Caco-2 (cell line): Measurements from ENCODE around the gene TRIM31. TPM values are rescaled to one million over a fixed set of nuclear protein-coding genes. Genes with fewer than 3 reads are reported as not detected.
"Not testable (repeated sequence)": the region's sequence is repeated elsewhere in the genome, so short reads cannot be mapped to it uniquely, and the experiment has no call there.

Experiments used
- BruUV-seq: library from RNA; stranded (reverse); fragments of 400-500 nt; replicated peaks from 2 replicates; lab custom pipeline; 2021; lab: Mats Ljungman, UMichigan
- CTCF ChIA-PET: fragments of 300-600 bp; sonication (Branson Sonifier 250); formaldehyde crosslinking; loops from one replicate; lab custom pipeline; 2022; ENCODE audit warnings: antibody characterized with exemption; lab: Charles Lee
- POLR2A ChIA-PET: fragments of 300-600 bp; sonication (Branson Sonifier 250); formaldehyde crosslinking; loops from one replicate; lab custom pipeline; 2022; ENCODE audit warnings: antibody characterized with exemption; lab: Charles Lee
- DNase-seq, 2 experiments: peaks; one replicate each; pipeline versions ENCODE4 v3.0.0 to v3.0.0-alpha.2; 2020 to 2022
- H3K27me3 ChIP-seq: replicated peaks from 2 replicates; pipeline ENCODE4 v1.6.0; 2011; ENCODE audit warnings: low read length; ENCODE audit not compliant: control insufficient read depth, insufficient read depth
- H3K36me3 ChIP-seq: 2 replicates; pipeline ENCODE4 v1.5.1; 2011; ENCODE audit warnings: low read length; ENCODE audit not compliant: control insufficient read depth, insufficient read depth
- H3K4me1 ChIP-seq: fragments of 250-450 bp; sonication (Bioruptor Pico); 2 replicates; pipeline ENCODE4 v1.5.1; 2020; ENCODE audit warnings: mild to moderate bottlenecking
- H3K4me3 ChIP-seq: 2 replicates; pipeline ENCODE4 v1.5.1; 2011; ENCODE audit warnings: low read depth, mild to moderate bottlenecking, control low read depth, low read length
- H3K9me3 ChIP-seq: fragments of 250-450 bp; sonication (Bioruptor Pico); 2 replicates; pipeline ENCODE4 v1.5.1; 2020; ENCODE audit warnings: mild to moderate bottlenecking, moderate library complexity
- H3K27ac Mint-ChIP-seq: one replicate; pipeline ENCODE4 v1.8.0; 2022; ENCODE audit warnings: mixed read lengths; ENCODE audit not compliant: unreplicated experiment
- H3K27me3 Mint-ChIP-seq: one replicate; pipeline ENCODE4 v1.8.0; 2022; ENCODE audit warnings: mixed read lengths; ENCODE audit not compliant: insufficient read depth, unreplicated experiment
- H3K36me3 Mint-ChIP-seq: one replicate; pipeline ENCODE4 v1.8.0; 2022; ENCODE audit warnings: mild to moderate bottlenecking, mixed read lengths; ENCODE audit not compliant: insufficient read depth, unreplicated experiment
- H3K4me1 Mint-ChIP-seq: one replicate; pipeline ENCODE4 v1.8.0; 2022; ENCODE audit warnings: low read depth, mixed read lengths; ENCODE audit not compliant: unreplicated experiment
- H3K4me3 Mint-ChIP-seq: one replicate; pipeline ENCODE4 v1.8.0; 2022; ENCODE audit warnings: mild to moderate bottlenecking, moderate library complexity, mixed read lengths; ENCODE audit not compliant: unreplicated experiment
- H3K9me3 Mint-ChIP-seq: one replicate; pipeline ENCODE4 v1.8.0; 2022; ENCODE audit warnings: mixed read lengths; ENCODE audit not compliant: unreplicated experiment
- intact Hi-C: fragments of 100-400 bp; cut with micrococcal nuclease; formaldehyde crosslinking; loops from one replicate; pipeline ENCODE4 v1.10.0; 2022; ENCODE audit not compliant: unreplicated experiment
- total RNA-seq: library from RNA; stranded (reverse); gene quantifications from 2 replicates; pipeline ENCODE4 v1.2.3, GENCODE V29; 2022
- TF ChIP-seq, protein P1 (sequence below), 2 experiments: fragments of 200-600 bp in 1 of 2; IDR thresholded peaks; 1 replicate in 1 of 2; 2 replicates in 1 of 2; pipeline versions ENCODE4 v1.5.1 to v1.8.0; 2011 to 2022; ENCODE audit warnings: antibody characterized with exemption in 1 of 2, control low read depth in 1 of 2, inconsistent platforms in 1 of 2, low read depth in 1 of 2, low read length in 1 of 2, mild to moderate bottlenecking in 1 of 2, moderate library complexity in 1 of 2; ENCODE audit not compliant: insufficient read depth in 1 of 2, severe bottlenecking in 1 of 2, unreplicated experiment in 1 of 2

Gene TRIM31
- total RNA-seq, 1 experiment from 2014 or later, result 0.70 TPM

DNA sequence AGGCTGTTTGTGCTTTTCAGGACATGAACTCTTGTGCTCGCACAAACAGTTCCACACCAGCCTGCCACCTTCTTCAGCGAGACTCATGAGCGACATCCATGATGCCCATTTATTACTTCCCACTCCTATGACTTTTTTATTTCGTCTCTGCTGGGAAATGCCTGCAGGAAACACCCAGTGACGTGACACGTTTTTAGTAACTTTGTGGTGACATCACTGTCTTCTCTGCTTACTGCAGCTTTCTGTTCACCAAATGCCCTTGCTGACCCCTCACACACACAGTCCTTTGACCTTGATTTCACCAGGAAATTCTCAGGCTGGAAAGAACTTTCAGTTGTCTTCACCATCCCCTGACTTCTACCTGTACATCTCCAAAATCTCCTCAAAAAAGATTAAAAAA is 31.9 kb upstream of the TRIM31 start:
- POLR2A ChIA-PET, result no interaction called here
- H3K27ac Mint-ChIP-seq, result no peak overlapping the region

GRCh38 chr6:30143780-30144179 is 30.9 kb upstream of the TRIM31 start:
- H3K27me3 ChIP-seq, result no peaks in the 10 kb centered on the region
- TF ChIP-seq, protein P1, sequence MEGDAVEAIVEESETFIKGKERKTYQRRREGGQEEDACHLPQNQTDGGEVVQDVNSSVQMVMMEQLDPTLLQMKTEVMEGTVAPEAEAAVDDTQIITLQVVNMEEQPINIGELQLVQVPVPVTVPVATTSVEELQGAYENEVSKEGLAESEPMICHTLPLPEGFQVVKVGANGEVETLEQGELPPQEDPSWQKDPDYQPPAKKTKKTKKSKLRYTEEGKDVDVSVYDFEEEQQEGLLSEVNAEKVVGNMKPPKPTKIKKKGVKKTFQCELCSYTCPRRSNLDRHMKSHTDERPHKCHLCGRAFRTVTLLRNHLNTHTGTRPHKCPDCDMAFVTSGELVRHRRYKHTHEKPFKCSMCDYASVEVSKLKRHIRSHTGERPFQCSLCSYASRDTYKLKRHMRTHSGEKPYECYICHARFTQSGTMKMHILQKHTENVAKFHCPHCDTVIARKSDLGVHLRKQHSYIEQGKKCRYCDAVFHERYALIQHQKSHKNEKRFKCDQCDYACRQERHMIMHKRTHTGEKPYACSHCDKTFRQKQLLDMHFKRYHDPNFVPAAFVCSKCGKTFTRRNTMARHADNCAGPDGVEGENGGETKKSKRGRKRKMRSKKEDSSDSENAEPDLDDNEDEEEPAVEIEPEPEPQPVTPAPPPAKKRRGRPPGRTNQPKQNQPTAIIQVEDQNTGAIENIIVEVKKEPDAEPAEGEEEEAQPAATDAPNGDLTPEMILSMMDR (IDR thresholded peaks at IDR 0.05; ENCODE audit: insufficient read depth in 1 of 2, low read depth in 1 of 2, low read length in 1 of 2, severe bottlenecking in 1 of 2, unreplicated experiment in 1 of 2), result no peak
- Mint-ChIP-seq H3K36me3 (no peaks in the 10 kb centered on the region), H3K4me1 (peaks cover 12% of the 10 kb centered on the region), H3K27me3 (no peaks in the 10 kb centered on the region), H3K27ac (no peak overlapping the region), H3K9me3 (no peaks in the 10 kb centered on the region), H3K4me3 (no peak overlapping the region)
- BruUV-seq, result no TSS peak
- DNase-seq, result no peak
- intact Hi-C loops, result no loop called here
- ChIA-PET CTCF (interaction anchor here (1.6 kb wide), 1 partner anchor 32 kb away, joined by 4 read pairs; no protein-coding TSS in a partner anchor), POLR2A (no interaction called here)
- no peak overlapping the region for H3K4me3 ChIP-seq
- no peaks in the 10 kb centered on the region for H3K36me3 ChIP-seq
- H3K4me1 ChIP-seq, result peaks cover 11% of the 10 kb centered on the region
- H3K9me3 ChIP-seq, result no peaks in the 10 kb centered on the region

More for the DNA sequence above, 31.9 kb upstream of the TRIM31 start:
- Mint-ChIP-seq H3K27me3 (no peaks in the 10 kb centered on the region), H3K36me3 (no peaks in the 10 kb centered on the region), H3K4me1 (peaks cover 12% of the 10 kb centered on the region), H3K9me3 (no peaks in the 10 kb centered on the region), H3K4me3 (no peak overlapping the region)
- Histone ChIP-seq H3K9me3 (no peaks in the 10 kb centered on the region), H3K27me3 (no peaks in the 10 kb centered on the region), H3K4me3 (no peak overlapping the region), H3K4me1 (peaks cover 11% of the 10 kb centered on the region), H3K36me3 (no peaks in the 10 kb centered on the region)
- no peak for DNase-seq
- intact Hi-C loops, result no loop called here
- no TSS peak for BruUV-seq
- TF ChIP-seq, protein P1 (IDR thresholded peaks at IDR 0.05; ENCODE audit: insufficient read depth in 1 of 2, low read depth in 1 of 2, low read length in 1 of 2, severe bottlenecking in 1 of 2, unreplicated experiment in 1 of 2), result no peak
- CTCF ChIA-PET, result interaction anchor here (1.6 kb wide), 1 partner anchor 31 kb away, joined by 4 read pairs; no protein-coding TSS in a partner anchor

DNA sequence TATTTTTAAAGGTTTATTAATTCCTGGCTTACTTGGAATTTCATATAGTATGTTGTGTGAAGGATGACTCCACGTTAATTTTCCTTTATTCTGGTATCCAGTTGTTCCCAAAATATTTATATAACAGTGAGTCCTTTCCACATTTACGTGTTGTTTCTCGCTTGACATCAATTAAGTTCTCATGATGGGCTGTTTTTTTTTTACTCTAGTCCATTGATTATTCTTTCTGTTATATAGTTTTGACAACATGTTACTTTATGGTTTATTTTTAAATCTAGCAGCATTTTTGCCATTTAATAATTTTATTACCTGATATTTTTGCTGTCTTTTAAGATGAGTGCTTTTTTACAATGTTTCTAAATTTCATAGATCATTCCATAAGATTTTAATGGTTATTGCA is 29.8 kb upstream of the TRIM31 start:
- no peak for DNase-seq
- ChIA-PET CTCF (no interaction called here), POLR2A (no interaction called here)
- no peaks in the 10 kb centered on the region for H3K36me3 Mint-ChIP-seq
- Histone ChIP-seq H3K36me3 (no peaks in the 10 kb centered on the region), H3K9me3 (no peaks in the 10 kb centered on the region), H3K4me3 (no peak overlapping the region), H3K4me1 (peaks cover 11% of the 10 kb centered on the region), H3K27me3 (no peaks in the 10 kb centered on the region)
- no peaks in the 10 kb centered on the region for H3K27me3 Mint-ChIP-seq
- H3K4me1 Mint-ChIP-seq, result peaks cover 12% of the 10 kb centered on the region
- no peak overlapping the region for H3K4me3 Mint-ChIP-seq
- BruUV-seq, result no TSS peak
- intact Hi-C loops, result no loop called here
- H3K27ac Mint-ChIP-seq, result no peak overlapping the region
- H3K9me3 Mint-ChIP-seq, result no peaks in the 10 kb centered on the region
- TF ChIP-seq, protein P1 (IDR thresholded peaks at IDR 0.05; ENCODE audit: insufficient read depth in 1 of 2, low read depth in 1 of 2, low read length in 1 of 2, severe bottlenecking in 1 of 2, unreplicated experiment in 1 of 2), result no peak

DNA sequence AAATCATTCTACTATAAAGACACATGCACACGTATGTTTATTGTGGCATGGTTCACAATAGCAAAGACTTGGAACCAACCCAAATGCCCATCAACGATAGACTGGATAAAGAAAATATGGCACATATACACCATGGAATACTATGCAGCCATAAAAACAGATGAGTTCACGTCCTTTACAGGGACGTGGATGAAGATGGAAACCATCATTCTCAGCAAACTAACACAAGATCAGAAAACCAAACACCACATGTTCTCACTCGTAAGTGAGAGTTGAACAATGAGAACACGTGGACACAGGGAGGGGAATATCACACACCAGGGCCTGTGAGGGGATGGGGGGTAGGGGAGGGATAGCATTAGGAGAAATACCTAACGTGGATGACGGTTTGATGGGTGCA is 27.4 kb upstream of the TRIM31 start:
- not testable (repeated sequence) for H3K27me3 Mint-ChIP-seq

More for the DNA sequence above, 27.4 kb upstream of the TRIM31 start:
- BruUV-seq, H3K9me3 ChIP-seq, intact Hi-C loops, CTCF ChIA-PET, DNase-seq, H3K4me3 ChIP-seq, H3K27ac Mint-ChIP-seq, H3K36me3 Mint-ChIP-seq, H3K27me3 ChIP-seq, H3K4me3 Mint-ChIP-seq, H3K9me3 Mint-ChIP-seq, H3K36me3 ChIP-seq, POLR2A ChIA-PET: not testable (repeated sequence)
- H3K4me1 Mint-ChIP-seq, result peaks cover 12% of the 10 kb centered on the region
- peaks cover 11% of the 10 kb centered on the region for H3K4me1 ChIP-seq
